Middle frontal gyrus (tissue), 1 donor: ENCODE measurements around the gene FGF14.

Experiments used
- DNase-seq: peaks from one replicate; pipeline ENCODE4 v3.0.0-alpha.2; 2015; ENCODE audit warnings: low spot score; ENCODE audit errors: extremely low spot score

The FGF14 gene

GRCh38 chr13:102197193-102197592 lies 204.7 kb downstream of the FGF14 start:
- DNase-seq: no peak

DNA sequence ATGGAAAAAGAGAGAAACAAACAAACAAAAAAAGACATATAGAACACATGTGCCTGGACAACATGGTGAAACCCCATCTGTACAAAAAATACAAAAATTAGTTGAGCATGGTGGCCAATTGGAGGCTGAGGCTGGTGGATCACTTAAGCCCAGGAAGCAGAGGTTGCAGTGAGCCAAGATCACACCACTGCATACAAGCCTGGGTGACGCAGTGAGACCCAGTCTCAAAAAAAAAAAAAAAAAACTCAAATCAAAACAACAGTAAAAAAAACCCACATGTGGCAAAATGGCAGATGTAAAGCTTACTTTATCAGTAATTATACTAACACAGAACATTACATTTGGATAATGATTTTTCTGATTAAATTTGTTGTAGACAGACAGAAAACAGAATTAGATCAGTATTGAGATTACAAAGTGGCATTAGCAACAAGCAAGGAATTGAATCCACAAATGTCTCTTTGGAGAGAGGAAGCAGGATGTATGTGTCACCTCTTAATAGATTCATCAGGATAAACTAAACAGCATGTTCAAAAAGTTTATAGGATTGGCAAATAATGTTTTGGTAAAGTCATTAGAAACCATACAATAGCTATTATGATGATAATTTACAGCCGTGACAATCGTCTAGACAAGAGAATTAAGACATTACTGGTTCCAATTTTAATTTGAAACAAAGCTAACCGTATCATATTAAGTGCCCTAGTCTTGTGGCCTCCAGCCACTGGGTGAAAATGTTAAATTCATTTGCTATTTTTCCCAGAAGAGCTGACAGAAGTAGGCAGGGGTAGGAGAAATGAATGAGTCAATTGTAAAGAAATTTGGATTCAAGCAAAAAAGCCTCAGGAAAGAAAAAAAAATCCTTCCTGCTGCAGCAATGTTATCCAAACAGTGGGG lies 206.0 kb downstream of the FGF14 start:
- no peak for DNase-seq

DNA sequence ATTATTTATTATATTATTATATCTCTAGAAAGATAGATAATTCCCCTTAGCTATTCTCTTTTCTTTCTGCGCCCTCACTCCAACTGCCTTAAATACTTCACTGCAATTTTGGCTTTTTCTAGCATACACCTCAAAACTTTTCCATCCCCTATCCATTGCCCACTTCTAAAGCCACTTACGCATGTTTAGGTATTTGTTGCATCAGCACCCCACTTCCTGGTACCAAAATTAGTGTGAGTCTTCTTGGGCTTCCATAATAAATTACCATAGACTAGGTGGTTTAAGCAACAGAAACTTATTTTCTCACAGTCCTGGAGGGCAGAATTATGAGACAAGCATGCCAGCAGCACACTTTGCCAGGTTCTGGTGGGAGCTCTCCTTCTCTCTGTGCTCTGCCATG lies 209.0 kb downstream of the FGF14 start:
- no peak for DNase-seq

DNA sequence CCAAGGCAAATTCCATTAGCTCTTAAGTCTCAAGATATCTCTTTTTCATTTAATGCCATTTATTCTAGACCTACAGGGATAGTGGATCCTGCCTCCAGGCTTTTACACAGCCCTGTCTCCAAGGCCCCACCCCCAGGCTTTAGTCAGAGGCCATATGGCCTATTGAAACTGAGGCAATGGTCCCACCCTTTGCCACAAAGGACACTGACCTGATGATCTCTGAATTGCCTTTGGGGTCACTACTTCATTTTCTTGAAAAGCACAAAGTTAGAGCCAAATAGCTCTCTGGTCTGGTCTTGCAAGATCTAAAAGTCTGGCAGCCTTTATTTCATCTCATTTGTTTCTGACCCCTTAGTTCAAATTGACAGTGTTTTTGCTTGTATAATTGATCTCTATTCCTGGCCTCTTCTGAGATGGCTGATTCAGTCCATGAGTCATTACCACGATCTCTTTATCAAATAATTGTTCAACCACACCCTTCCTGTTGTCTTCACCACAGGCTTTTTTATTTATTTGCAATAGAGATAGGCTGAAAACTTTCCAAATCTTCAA lies 209.8 kb downstream of the FGF14 start:
- no peak for DNase-seq

GRCh38 chr13:102190930-102191329 lies 210.9 kb downstream of the FGF14 start:
- no peak for DNase-seq

DNA sequence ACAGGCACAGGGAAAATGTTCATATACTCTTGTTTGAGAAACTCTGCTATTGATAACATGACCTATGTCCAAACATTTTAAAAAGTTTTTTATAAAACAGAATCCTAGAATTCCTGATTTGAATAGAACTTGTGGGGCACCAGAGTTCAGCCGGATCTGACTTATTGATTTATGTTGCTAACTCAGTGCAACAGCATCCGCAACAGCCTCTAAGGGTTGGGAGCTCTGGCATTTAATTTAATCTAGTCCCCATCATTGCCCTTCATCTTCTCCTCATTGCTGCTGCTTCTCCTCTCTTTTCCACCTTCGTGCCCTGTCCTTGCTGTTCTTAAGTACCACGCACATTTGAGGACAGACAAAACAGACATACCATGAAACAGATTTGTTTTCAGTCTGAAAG lies 214.5 kb downstream of the FGF14 start:
- DNase-seq: no peak

GRCh38 chr13:102185375-102185984 lies 216.4 kb downstream of the FGF14 start:
- no peak for DNase-seq

DNA sequence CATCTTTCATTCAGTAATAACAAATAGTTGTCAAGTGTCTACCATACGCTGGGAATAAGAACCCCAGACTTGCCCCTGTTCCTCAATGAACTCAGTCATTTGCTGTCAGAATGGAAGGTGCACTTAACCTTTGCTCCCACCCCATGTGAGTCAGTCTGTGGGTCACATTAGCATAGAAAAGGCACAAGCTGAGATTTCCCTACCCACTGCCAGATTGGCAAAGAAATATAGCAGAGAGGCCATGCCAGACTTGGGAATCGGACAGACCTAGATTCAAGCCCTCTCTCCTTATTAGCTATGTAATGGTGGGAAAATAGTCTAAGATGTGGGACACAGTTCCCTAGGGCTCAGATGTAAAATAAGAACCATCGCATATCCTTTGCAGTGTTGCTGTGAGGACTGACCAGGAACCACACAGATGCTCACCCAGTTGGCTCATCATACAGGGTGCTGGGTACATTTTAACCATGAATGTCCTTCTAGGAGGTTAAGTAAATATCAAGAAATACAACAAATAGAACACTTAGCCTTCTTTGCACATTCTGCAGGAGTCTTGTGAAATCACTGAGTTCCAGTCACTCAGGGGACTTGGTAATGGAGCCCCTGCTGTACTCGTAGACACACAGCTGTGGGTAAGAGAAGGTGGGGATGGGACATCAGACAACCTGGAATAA lies 218.2 kb downstream of the FGF14 start:
- DNase-seq: no peak

DNA sequence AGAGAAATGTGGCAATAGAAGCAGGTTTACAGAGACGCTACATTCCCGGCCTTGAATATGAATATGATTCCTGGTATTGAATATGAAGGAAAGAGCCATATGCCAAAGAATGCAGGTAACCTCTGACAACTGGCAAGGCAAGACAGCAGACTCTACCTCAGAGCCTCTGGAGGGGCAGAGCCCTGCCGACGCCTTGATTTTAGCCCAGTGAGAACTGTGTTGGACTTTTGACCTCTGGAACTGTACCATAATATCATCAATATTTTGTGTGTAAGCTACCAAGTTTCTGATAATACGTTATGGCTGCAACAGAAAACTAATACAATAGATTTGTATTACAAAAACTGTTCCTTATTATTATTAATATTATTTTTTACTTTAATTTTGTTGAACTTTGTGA lies 219.7 kb downstream of the FGF14 start:
- DNase-seq: no peak

GRCh38 chr13:102177431-102177830 lies 224.4 kb downstream of the FGF14 start:
- DNase-seq: no peak

- no peak for DNase-seq
Observed at GRCh38 chr13:102176846-102177245, 225.0 kb downstream of the FGF14 start.

DNA sequence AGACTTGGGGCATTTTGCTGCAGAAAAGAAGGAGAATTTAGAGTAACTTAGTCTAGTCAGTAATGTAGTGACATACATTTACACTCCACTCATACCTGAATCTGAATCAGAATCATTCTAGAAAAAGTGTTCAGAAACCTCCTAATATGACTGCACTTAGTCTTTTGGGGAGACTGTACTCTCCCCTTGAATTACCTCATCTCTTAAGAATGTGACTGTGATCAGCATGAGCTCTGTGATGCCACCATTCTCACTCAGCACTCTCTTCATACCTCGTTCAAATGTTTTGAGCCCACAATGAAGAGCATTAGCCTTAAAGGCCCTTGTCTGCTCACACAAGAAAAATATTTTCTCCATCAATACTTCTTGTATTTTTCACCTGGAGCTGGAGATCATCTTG lies 229.4 kb downstream of the FGF14 start:
- DNase-seq: no peak

GRCh38 chr13:102170305-102170704 lies 231.5 kb downstream of the FGF14 start:
- no peak for DNase-seq

DNA sequence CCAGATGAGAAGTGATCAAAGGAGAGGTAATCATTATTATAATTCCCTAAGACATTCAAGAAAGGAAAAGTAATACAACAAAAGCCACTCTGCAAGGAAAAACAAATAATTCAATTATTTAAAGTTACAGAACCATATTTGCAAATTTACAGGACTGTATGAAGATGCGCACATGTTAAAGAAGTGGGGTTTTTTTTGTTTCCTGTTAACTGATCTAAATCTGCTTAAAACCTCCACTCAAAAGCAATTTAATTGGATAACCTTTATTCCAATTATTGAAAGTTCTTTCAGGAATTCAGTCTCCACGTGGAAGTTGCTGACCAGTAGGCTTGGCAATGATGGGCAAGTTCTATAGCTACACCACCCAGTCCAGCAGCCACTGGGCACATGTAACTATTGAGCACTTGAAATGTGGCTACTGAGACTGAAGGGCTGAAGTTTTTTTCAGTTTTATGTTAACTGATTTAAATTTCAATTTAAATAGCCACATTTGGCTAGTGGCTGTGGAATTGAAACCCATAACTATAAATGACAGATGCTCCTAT lies 232.3 kb downstream of the FGF14 start:
- DNase-seq: no peak

GRCh38 chr13:102152790-102153189 lies 249.1 kb downstream of the FGF14 start:
- DNase-seq: no peak

DNA sequence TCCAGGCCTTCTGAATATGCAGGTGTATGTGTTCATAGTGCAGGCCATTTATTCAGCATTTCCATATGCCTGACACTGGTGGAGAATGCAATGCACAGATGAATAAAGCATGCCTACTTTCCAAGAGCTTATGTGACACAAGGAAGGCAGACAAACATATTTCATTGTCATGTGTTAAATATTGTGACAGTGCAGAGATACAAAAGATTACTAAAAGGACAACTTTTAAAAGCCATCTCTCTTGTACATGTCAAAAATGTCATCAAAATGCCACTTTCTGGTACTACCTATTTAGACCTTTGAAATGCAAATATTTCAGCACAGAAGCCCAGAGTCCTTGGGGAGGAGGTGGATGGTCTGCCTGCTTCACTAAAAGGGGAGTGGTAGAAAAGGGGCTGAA lies 254.5 kb downstream of the FGF14 start:
- DNase-seq: no peak

DNA sequence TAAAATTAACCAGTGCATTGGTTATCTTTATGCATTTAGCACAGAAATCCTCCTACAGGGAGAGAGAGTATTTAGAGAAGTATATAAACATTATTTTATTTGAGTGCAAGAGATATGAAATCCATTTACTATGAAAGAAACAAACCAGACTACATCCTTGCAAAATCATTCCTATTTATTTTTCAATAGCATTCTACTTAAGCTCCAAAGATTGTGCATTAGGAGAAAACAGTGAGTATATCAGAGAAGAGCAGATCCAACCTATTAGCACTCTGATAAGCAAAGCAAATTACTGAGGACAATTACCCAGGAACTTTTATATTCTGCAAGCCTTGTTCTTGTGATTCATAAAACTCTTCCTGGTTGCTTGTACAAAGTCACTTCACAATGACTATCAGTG lies 256.1 kb downstream of the FGF14 start:
- no peak for DNase-seq

- DNase-seq: no peak
Observed at GRCh38 chr13:102142473-102142826, 259.4 kb downstream of the FGF14 start.

GRCh38 chr13:102141625-102142472 lies 260.0 kb downstream of the FGF14 start:
- peak; percentile 39 for DNase-seq

- DNase-seq: no peak
Observed at GRCh38 chr13:102139626-102140025, 262.2 kb downstream of the FGF14 start.

DNA sequence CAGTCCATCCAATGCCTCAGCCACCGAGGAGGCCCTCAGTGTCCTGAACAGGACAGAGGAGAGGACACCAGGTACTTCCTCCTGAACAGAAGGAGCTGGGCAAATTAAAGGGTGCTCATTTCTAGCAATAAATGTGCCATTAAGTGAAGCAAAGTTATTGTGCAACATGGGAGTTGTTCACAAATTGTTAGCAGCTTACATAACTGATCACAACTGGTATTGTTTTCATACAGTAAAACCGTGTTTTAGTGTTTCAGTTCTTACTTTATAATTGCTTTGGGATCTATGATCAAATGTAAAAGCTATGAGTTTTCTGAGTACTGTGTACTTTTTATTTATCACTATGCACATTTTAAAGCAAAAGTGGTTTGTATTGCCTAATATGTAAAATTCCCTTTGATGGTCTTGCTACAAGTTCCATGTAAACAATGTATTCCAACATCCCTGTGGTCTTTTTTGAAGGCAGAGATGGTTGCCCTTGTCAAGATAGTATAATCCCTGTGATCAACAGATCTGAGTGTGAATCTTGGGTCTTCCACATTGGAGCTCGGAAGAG lies 263.1 kb downstream of the FGF14 start:
- no peak for DNase-seq
